ENCODE results near the gene BEND3.
"Not testable (repeated sequence)": the region's sequence is repeated elsewhere in the genome, so short reads cannot be mapped to it uniquely, and the experiment has no call there.

The BEND3 gene

DNA sequence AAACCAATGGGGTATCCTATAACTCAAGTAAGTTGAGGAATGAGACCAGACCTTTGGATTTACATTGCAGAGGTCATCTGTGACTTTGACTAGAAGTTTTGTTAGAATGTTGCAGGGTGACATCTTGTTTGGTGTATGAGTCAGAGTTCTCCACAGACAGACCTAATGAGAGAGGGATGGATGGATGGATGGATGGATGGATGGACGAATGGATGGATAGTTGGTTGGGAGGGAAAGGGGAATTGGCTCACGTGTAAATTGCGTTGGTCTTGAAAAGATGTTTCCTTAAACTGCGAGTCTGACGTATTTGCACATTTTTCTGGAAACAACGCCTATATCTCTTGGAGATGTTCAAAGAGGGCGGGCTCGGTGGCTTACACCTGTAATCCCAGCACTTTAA is 88.3 kb downstream of the BEND3 start:
- no peak for DNase-seq

DNA sequence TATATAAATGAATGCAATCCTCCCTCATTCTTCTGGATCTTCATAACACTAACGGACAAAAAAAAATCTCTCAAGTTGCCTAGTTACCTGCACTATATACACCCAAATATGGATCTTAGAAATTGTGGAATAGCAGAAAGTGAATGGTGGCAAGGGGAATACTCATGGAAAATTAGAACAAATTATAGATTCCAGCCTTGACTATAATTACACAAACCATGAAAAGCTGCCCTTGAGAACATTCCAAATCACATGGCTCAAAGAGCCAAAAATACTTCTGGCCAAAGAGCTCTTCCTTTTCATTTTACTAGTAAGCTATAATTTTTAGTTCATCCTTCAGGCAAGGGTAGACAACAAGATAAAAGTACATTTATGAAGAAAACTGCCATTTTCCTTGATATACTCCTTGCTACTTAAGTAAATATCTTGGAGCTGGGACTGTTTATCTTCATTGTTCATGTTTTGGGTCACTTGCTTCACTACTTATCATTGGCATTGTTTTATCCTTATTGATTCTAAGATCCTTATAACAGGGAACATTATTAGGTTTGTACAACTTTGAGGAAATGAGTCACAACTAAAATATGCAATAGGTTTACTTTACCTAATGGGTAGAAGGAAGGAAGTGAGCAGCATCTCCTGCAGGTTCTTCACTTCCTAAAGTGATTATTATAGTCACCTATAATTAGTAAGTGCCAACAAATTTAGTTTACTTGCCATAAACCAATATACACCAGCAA is 93.7 kb downstream of the BEND3 start:
- no peak for DNase-seq

- DNase-seq = no peak
These were observed 95.1 kb downstream of the BEND3 start for GRCh38 chr6:107020239-107020638.

DNA sequence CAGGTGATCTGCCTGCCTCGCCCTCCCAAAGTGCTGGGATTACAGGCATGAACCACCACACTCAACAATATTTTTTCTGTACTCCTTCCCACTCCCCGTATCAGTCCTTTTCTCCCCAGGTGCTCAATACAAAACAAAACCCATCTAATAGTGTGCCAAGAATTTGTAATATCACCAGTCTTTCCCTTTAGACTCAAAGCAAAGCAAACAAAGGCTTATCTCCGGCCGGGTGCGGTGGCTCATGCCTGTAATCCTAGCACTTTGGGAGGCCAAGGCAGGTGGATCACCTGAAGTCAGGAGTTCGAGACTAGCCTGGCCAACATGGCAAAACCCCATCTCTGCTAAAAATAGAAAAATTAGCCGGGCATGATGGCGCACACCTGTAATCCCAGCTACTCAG is 95.7 kb downstream of the BEND3 start:
- DNase-seq = not testable (repeated sequence)

GRCh38 chr6:107019047-107019446 is 96.3 kb downstream of the BEND3 start:
- no peak for DNase-seq
